Nephron progenitor cell (in vitro differentiated cells): Measurements from ENCODE around the gene GDE1.

Source experiments
- DNase-seq: peaks from one replicate; pipeline ENCODE4 v3.0.0; 2021
- H3K27ac Mint-ChIP-seq: 2 replicates; pipeline ENCODE4 v1.8.0; 2021; ENCODE audit warnings: mild to moderate bottlenecking, moderate library complexity, mixed read lengths
- H3K27me3 Mint-ChIP-seq: 2 replicates; pipeline ENCODE4 v1.8.0; 2021; ENCODE audit warnings: mild to moderate bottlenecking, low read depth, mixed read lengths; ENCODE audit not compliant: poor library complexity
- H3K36me3 Mint-ChIP-seq: 2 replicates; pipeline ENCODE4 v1.8.0; 2021; ENCODE audit warnings: low read depth, mixed read lengths
- H3K4me1 Mint-ChIP-seq: 2 replicates; pipeline ENCODE4 v1.8.0; 2021; ENCODE audit warnings: mixed read lengths
- H3K4me3 Mint-ChIP-seq: 2 replicates; pipeline ENCODE4 v1.8.0; 2021; ENCODE audit warnings: mild to moderate bottlenecking, moderate library complexity, mixed read lengths
- H3K9me3 Mint-ChIP-seq: 2 replicates; pipeline ENCODE4 v1.8.0; 2021; ENCODE audit warnings: mild to moderate bottlenecking, moderate library complexity, mixed read lengths
- CTCF ChIP-seq: fragments of 200-600 bp; sonication (generic); IDR thresholded peaks from 2 replicates; pipeline ENCODE4 v1.5.0; 2021; ENCODE audit warnings: antibody characterized with exemption

GDE1 gene

GRCh38 chr16:19522397-19522732 lies 467 bp upstream of the GDE1 start:
- no peak for DNase-seq
- peaks cover 71% of the 10 kb centered on the region for H3K4me1 Mint-ChIP-seq
- H3K27me3 Mint-ChIP-seq: no peaks in the 10 kb centered on the region
- TF ChIP-seq CTCF: no peak
- H3K9me3 Mint-ChIP-seq: no peaks in the 10 kb centered on the region
- H3K4me3 Mint-ChIP-seq: peak overlapping the region; percentile 91
- H3K27ac Mint-ChIP-seq: peak overlapping the region; percentile 49
- peaks cover 7% of the 10 kb centered on the region for H3K36me3 Mint-ChIP-seq

- H3K4me3 Mint-ChIP-seq: peak overlapping the region; percentile 91
- no peak for TF ChIP-seq CTCF
- DNase-seq: no peak
These were observed 1.0 kb downstream of the GDE1 start for GRCh38 chr16:19520861-19521331.

GRCh38 chr16:19518388-19518787 lies 3.5 kb downstream of the GDE1 start:
- no peak for DNase-seq
- Mint-ChIP-seq H3K27ac (peak overlapping the region; percentile 47), H3K27me3 (no peaks in the 10 kb centered on the region), H3K4me1 (peaks cover 51% of the 10 kb centered on the region), H3K9me3 (peaks cover 4% of the 10 kb centered on the region), H3K36me3 (peaks cover 41% of the 10 kb centered on the region), H3K4me3 (peak overlapping the region; percentile 16)
- no peak for TF ChIP-seq CTCF

More at GRCh38 chr16:19520861-19521331, 1.0 kb downstream of the GDE1 start:
- peaks cover 21% of the 10 kb centered on the region for H3K36me3 Mint-ChIP-seq
- H3K27ac Mint-ChIP-seq: no peak overlapping the region
- H3K4me1 Mint-ChIP-seq: peaks cover 66% of the 10 kb centered on the region
- H3K9me3 Mint-ChIP-seq: no peaks in the 10 kb centered on the region
- no peaks in the 10 kb centered on the region for H3K27me3 Mint-ChIP-seq

GRCh38 chr16:19517424-19518089 lies 4.3 kb downstream of the GDE1 start:
- DNase-seq: no peak

GRCh38 chr16:19515757-19516156 lies 6.1 kb downstream of the GDE1 start:
- Mint-ChIP-seq H3K4me1 (peaks cover 31% of the 10 kb centered on the region), H3K36me3 (peaks cover 62% of the 10 kb centered on the region), H3K4me3 (no peak overlapping the region), H3K27ac (no peak overlapping the region), H3K27me3 (no peaks in the 10 kb centered on the region), H3K9me3 (peaks cover 16% of the 10 kb centered on the region)
- DNase-seq: no peak
- TF ChIP-seq CTCF: no peak

More at GRCh38 chr16:19517424-19518089, 4.3 kb downstream of the GDE1 start:
- Mint-ChIP-seq H3K4me1 (peaks cover 45% of the 10 kb centered on the region), H3K4me3 (no peak overlapping the region), H3K27me3 (no peaks in the 10 kb centered on the region), H3K36me3 (peaks cover 49% of the 10 kb centered on the region), H3K9me3 (peaks cover 13% of the 10 kb centered on the region), H3K27ac (no peak overlapping the region)
- TF ChIP-seq CTCF: no peak
